Measurements from ENCODE around the gene PRKX. TPM values are rescaled to one million over a fixed set of nuclear protein-coding genes. Genes with fewer than 3 reads are reported as not detected.

Gene PRKX
- total and polyA plus RNA-seq, 2 of the 13 experiments (the other 11 are each of a cell fraction or from before 2014, with no cell fraction given), result 0.01 to 0.15 TPM

GRCh38 chrX:3695536-3695935 lies 17.9 kb downstream of the PRKX start:
- Histone ChIP-seq H2AFZ (ENCODE audit: low read length) (no peak overlapping the region), H3K9me3 (ENCODE audit: low read length) (no peaks in the 10 kb centered on the region), H3K79me2 (ENCODE audit: insufficient read depth, low read length) (no peaks in the 10 kb centered on the region), H4K20me1 (ENCODE audit: insufficient read depth, low read length) (no peaks in the 10 kb centered on the region), H3K4me1 (ENCODE audit: insufficient read depth, low read length) (no peaks in the 10 kb centered on the region), H3K4me3 (replicated peaks in 1 of 3; ENCODE audit: insufficient read depth in 1 of 3, low read depth in 2 of 3, low read length in 3 of 3) (no peak overlapping the region), H3K27ac (ENCODE audit: extremely low read length, insufficient read depth, low read length) (no peak overlapping the region), H3K36me3 (replicated peaks in 1 of 2; ENCODE audit: control insufficient read depth in 1 of 2, insufficient read depth in 2 of 2, low read length in 2 of 2) (no peaks in the 10 kb centered on the region), H3K4me2 (ENCODE audit: low read depth, low read length) (no peak overlapping the region), H3K9ac (ENCODE audit: insufficient read depth, low read depth, low read length) (no peak overlapping the region), H3K27me3 (ENCODE audit: control insufficient read depth in 1 of 2, insufficient read depth in 2 of 2, low read length in 2 of 2) (no peaks in the 10 kb centered on the region)
- no peak for DNase-seq (ENCODE audit: low spot score)
- no TSS peak for BruUV-seq (replicated peaks)
- no peak for FAIRE-seq
- in situ Hi-C loops (cut with HindIII; ENCODE audit: extremely low pct_ligation_motif_present, low pct_unique_long_range_greater_than_20kb), result no loop called here
- intact Hi-C loops (cut with micrococcal nuclease; ENCODE audit: unreplicated experiment), result no loop called here
- ChIA-PET CTCF (ENCODE audit: low intra/inter-chr PET ratio, low total read pairs) (no interaction called here), POLR2A (no interaction called here)
- TF ChIP-seq ZNF773 (CRISPR knock-in tag; IDR thresholded peaks at IDR 0.05; ENCODE audit: borderline replicate concordance) (no peak), HNRNPLL (IDR thresholded peaks at IDR 0.05; ENCODE audit: low read depth, low read length, poor library complexity, severe bottlenecking) (no peak), TEAD3 (CRISPR knock-in tag; optimal IDR thresholded peaks at IDR 0.05; ENCODE audit: borderline replicate concordance) (no peak), ZNF597 (CRISPR knock-in tag; IDR thresholded peaks at IDR 0.05) (no peak), KLF13 (CRISPR knock-in tag; IDR thresholded peaks at IDR 0.05) (no peak), AGO1 (IDR thresholded peaks at IDR 0.05; ENCODE audit: low read depth, low read length, poor library complexity, severe bottlenecking) (no peak)
- 0% methylated on average over 5 of the region's 5 CpGs for WGBS (ENCODE audit: low lambda C conversion rate)
- ATAC-seq, result no peak

GRCh38 chrX:3690140-3690539 lies 23.3 kb downstream of the PRKX start:
- Histone ChIP-seq H3K27ac (ENCODE audit: extremely low read length, insufficient read depth, low read length) (no peak overlapping the region), H3K4me2 (ENCODE audit: low read depth, low read length) (no peak overlapping the region), H3K36me3 (replicated peaks in 1 of 2; ENCODE audit: control insufficient read depth in 1 of 2, insufficient read depth in 2 of 2, low read length in 2 of 2) (no peaks in the 10 kb centered on the region), H3K4me1 (ENCODE audit: insufficient read depth, low read length) (no peaks in the 10 kb centered on the region), H3K9me3 (ENCODE audit: low read length) (no peaks in the 10 kb centered on the region), H2AFZ (ENCODE audit: low read length) (no peak overlapping the region), H3K4me3 (replicated peaks in 1 of 3; ENCODE audit: insufficient read depth in 1 of 3, low read depth in 2 of 3, low read length in 3 of 3) (no peak overlapping the region), H3K27me3 (ENCODE audit: control insufficient read depth in 1 of 2, insufficient read depth in 2 of 2, low read length in 2 of 2) (no peaks in the 10 kb centered on the region), H3K9ac (ENCODE audit: insufficient read depth, low read depth, low read length) (no peak overlapping the region), H3K79me2 (ENCODE audit: insufficient read depth, low read length) (no peaks in the 10 kb centered on the region), H4K20me1 (ENCODE audit: insufficient read depth, low read length) (no peaks in the 10 kb centered on the region)
- FAIRE-seq, result no peak
- TF ChIP-seq RFXANK (CRISPR knock-in tag; IDR thresholded peaks at IDR 0.05) (no peak), MAFK (conservative IDR thresholded peaks at IDR 0.05 in 1 of 2, IDR thresholded peaks at IDR 0.05 in 1 of 2; ENCODE audit: low read length in 2 of 2) (peak in 1 of 2 experiments; percentile 39; a peak in 2 of 4 replicates), ZXDC (CRISPR knock-in tag; IDR thresholded peaks at IDR 0.05) (no peak), HMGA1 (CRISPR knock-in tag; conservative IDR thresholded peaks at IDR 0.05) (no peak), SRSF9 (IDR thresholded peaks at IDR 0.05; ENCODE audit: borderline replicate concordance, insufficient read depth, low read depth, low read length, poor library complexity, severe bottlenecking) (no peak)
- no peak for ATAC-seq
- DNase-seq (ENCODE audit: low spot score), result no peak
- WGBS (ENCODE audit: low lambda C conversion rate), result 10% methylated on average over 3 of the region's 3 CpGs
- intact Hi-C loops (cut with micrococcal nuclease; ENCODE audit: unreplicated experiment), result no loop called here
- ChIA-PET CTCF (ENCODE audit: low intra/inter-chr PET ratio, low total read pairs) (no interaction called here), POLR2A (no interaction called here)
- in situ Hi-C loops (cut with HindIII; ENCODE audit: extremely low pct_ligation_motif_present, low pct_unique_long_range_greater_than_20kb), result no loop called here
- BruUV-seq (replicated peaks), result no TSS peak
